WTC11 (cell line): Measurements from ENCODE around the gene ANKRD29. TPM values are rescaled to one million over a fixed set of nuclear protein-coding genes. Genes with fewer than 3 reads are reported as not detected.

Experiments
- ATAC-seq: fragments of 200-7000 bp; cut with Tn5 transposase; 2 replicates; pipeline ENCODE4 v1.10.0; 2021; ENCODE audit warnings: mild to moderate bottlenecking, moderate library complexity
- CTCF ChIA-PET: fragments of 300-600 bp; sonication (Branson Sonifier 250); formaldehyde crosslinking; loops from one replicate; lab custom pipeline; 2021; ENCODE audit warnings: antibody characterized with exemption; lab: Charles Lee
- POLR2A ChIA-PET: fragments of 350-600 bp; sonication (Branson Sonifier 250); formaldehyde crosslinking; loops from one replicate; lab custom pipeline; 2021; ENCODE audit warnings: antibody characterized with exemption; lab: Charles Lee
- DNase-seq: peaks from one replicate; pipeline ENCODE4 v3.0.0; 2021; ENCODE audit warnings: low spot score
- H3K27ac Mint-ChIP-seq: 2 replicates; pipeline ENCODE4 v1.8.0; 2021; ENCODE audit warnings: mixed read lengths
- H3K27me3 Mint-ChIP-seq: 2 replicates; pipeline ENCODE4 v1.8.0; 2021; ENCODE audit warnings: low read depth, mild to moderate bottlenecking, moderate library complexity, mixed read lengths
- H3K36me3 Mint-ChIP-seq: 2 replicates; pipeline ENCODE4 v1.8.0; 2021; ENCODE audit warnings: mixed read lengths
- H3K4me1 Mint-ChIP-seq: 2 replicates; pipeline ENCODE4 v1.8.0; 2022; ENCODE audit warnings: mixed read lengths
- H3K4me3 Mint-ChIP-seq: 2 replicates; pipeline ENCODE4 v1.8.0; 2021; ENCODE audit warnings: mild to moderate bottlenecking, moderate library complexity, mixed read lengths
- H3K9me3 Mint-ChIP-seq: 2 replicates; pipeline ENCODE4 v1.8.0; 2021; ENCODE audit warnings: mixed read lengths
- ARID4B ChIP-seq: sonication (generic); formaldehyde crosslinking; IDR thresholded peaks from 2 replicates; pipeline ENCODE4 v1.8.0; 2023; ENCODE audit warnings: missing genetic modification reagents, mild to moderate bottlenecking, borderline replicate concordance
- ATF2 ChIP-seq: sonication (generic); formaldehyde crosslinking; IDR thresholded peaks from 2 replicates; pipeline ENCODE4 v1.8.1; 2022; ENCODE audit warnings: low read depth, missing genetic modification reagents, borderline replicate concordance
- ATF6 ChIP-seq: sonication (generic); formaldehyde crosslinking; IDR thresholded peaks from 2 replicates; pipeline ENCODE4 v1.8.1; 2023; ENCODE audit warnings: mild to moderate bottlenecking, missing genetic modification reagents
- EMX1 ChIP-seq: fragments of 250-450 bp; sonication (Bioruptor Pico); IDR thresholded peaks from 2 replicates; pipeline ENCODE4 v1.8.0; 2021; ENCODE audit warnings: mild to moderate bottlenecking
- FOXK1 ChIP-seq: sonication (generic); formaldehyde crosslinking; IDR thresholded peaks from 2 replicates; pipeline ENCODE4 v1.8.0; 2022; ENCODE audit warnings: mild to moderate bottlenecking, moderate library complexity, missing genetic modification reagents
- HMGA2 ChIP-seq: fragments of 250-450 bp; sonication (Bioruptor Pico); IDR thresholded peaks from 2 replicates; pipeline ENCODE4 v1.4.0; 2021; ENCODE audit warnings: mild to moderate bottlenecking, moderate library complexity
- HMGXB4 ChIP-seq: sonication (generic); formaldehyde crosslinking; IDR thresholded peaks from 2 replicates; pipeline ENCODE4 v1.8.1; 2023; ENCODE audit warnings: mild to moderate bottlenecking, moderate library complexity, missing genetic modification reagents
- IRF1 ChIP-seq: sonication (generic); formaldehyde crosslinking; IDR thresholded peaks from 2 replicates; pipeline ENCODE4 v1.8.0; 2023; ENCODE audit warnings: missing genetic modification reagents
- NR3C1 ChIP-seq: sonication (generic); formaldehyde crosslinking; conservative IDR thresholded peaks from 2 replicates; pipeline ENCODE4 v1.8.1; 2023; ENCODE audit warnings: low read depth, mild to moderate bottlenecking, missing genetic modification reagents
- SMAD3 ChIP-seq: sonication (generic); formaldehyde crosslinking; IDR thresholded peaks from 2 replicates; pipeline ENCODE4 v1.8.0; 2022; ENCODE audit warnings: missing genetic modification reagents, mild to moderate bottlenecking, borderline replicate concordance
- SOX15 ChIP-seq: fragments of 250-450 bp; sonication (Bioruptor Pico); IDR thresholded peaks from 2 replicates; pipeline ENCODE4 v1.9.0; 2021; ENCODE audit warnings: mild to moderate bottlenecking
- ZBTB21 ChIP-seq: sonication (generic); formaldehyde crosslinking; IDR thresholded peaks from 2 replicates; pipeline ENCODE4 v1.8.1; 2023; ENCODE audit warnings: mild to moderate bottlenecking, missing genetic modification reagents, borderline replicate concordance
- ZNF219 ChIP-seq: sonication (generic); formaldehyde crosslinking; IDR thresholded peaks from 2 replicates; pipeline ENCODE4 v1.8.0; 2023; ENCODE audit warnings: missing genetic modification reagents, mild to moderate bottlenecking, borderline replicate concordance
- ZNF423 ChIP-seq: fragments of 250-450 bp; sonication (Bioruptor Pico); IDR thresholded peaks from 2 replicates; pipeline ENCODE4 v2.1.2; 2022; ENCODE audit warnings: mild to moderate bottlenecking, moderate library complexity
- ZNF425 ChIP-seq: fragments of 250-450 bp; sonication (Bioruptor Pico); conservative IDR thresholded peaks from 2 replicates; pipeline ENCODE4 v1.9.0; 2021; ENCODE audit warnings: mild to moderate bottlenecking
- total RNA-seq: library from RNA; stranded (reverse); gene quantifications from 3 replicates; pipeline ENCODE4 v1.2.3, GENCODE V29; 2021

The ANKRD29 gene
- total RNA-seq, 1 experiment from 2014 or later, result 4.9 TPM

GRCh38 chr18:23675236-23675635, 12.5 kb upstream of the ANKRD29 start (continued):
- no peak for TF ChIP-seq ARID4B (CRISPR knock-in tag)
- no peak for TF ChIP-seq FOXK1 (CRISPR knock-in tag)
- no peak for TF ChIP-seq ATF2 (CRISPR knock-in tag)
- TF ChIP-seq EMX1 (CRISPR knock-in tag), result no peak

GRCh38 chr18:23673725-23674124, 11.0 kb upstream of the ANKRD29 start:
- no peak for ATAC-seq
- no peak overlapping the region for H3K4me3 Mint-ChIP-seq
- ChIA-PET CTCF (no interaction called here), POLR2A (no interaction called here)
- no peaks in the 10 kb centered on the region; the same call in 1 of the 2 replicates for H3K27me3 Mint-ChIP-seq
- no peaks in the 10 kb centered on the region for H3K36me3 Mint-ChIP-seq
- H3K9me3 Mint-ChIP-seq, result no peaks in the 10 kb centered on the region
- H3K4me1 Mint-ChIP-seq, result peaks cover 17% of the 10 kb centered on the region
- no peak for DNase-seq
- no peak overlapping the region for H3K27ac Mint-ChIP-seq
- TF ChIP-seq ZNF423 (CRISPR knock-in tag), result no peak
- no peak for TF ChIP-seq EMX1 (CRISPR knock-in tag)
- no peak for TF ChIP-seq HMGXB4 (CRISPR knock-in tag)
- TF ChIP-seq ZNF219, result no peak
- TF ChIP-seq ATF6 (CRISPR knock-in tag), result no peak
- TF ChIP-seq HMGA2 (CRISPR knock-in tag), result no peak

GRCh38 chr18:23671564-23671963, 8.9 kb upstream of the ANKRD29 start:
- ChIA-PET CTCF (no interaction called here), POLR2A (no interaction called here)
- no peak overlapping the region for H3K27ac Mint-ChIP-seq
- ATAC-seq, result no peak
- H3K4me1 Mint-ChIP-seq, result peaks cover 25% of the 10 kb centered on the region
- no peak for DNase-seq
- H3K9me3 Mint-ChIP-seq, result no peaks in the 10 kb centered on the region
- H3K27me3 Mint-ChIP-seq, result no peaks in the 10 kb centered on the region; the same call in 1 of the 2 replicates
- H3K36me3 Mint-ChIP-seq, result no peaks in the 10 kb centered on the region
- no peak overlapping the region for H3K4me3 Mint-ChIP-seq
- TF ChIP-seq SMAD3 (CRISPR knock-in tag) (no peak), IRF1 (CRISPR knock-in tag) (no peak), SOX15 (CRISPR knock-in tag) (no peak), HMGA2 (CRISPR knock-in tag) (no peak), ZBTB21 (CRISPR knock-in tag) (no peak), ZNF425 (CRISPR knock-in tag) (no peak), NR3C1 (CRISPR knock-in tag) (no peak)
